VCaP (cell line): ENCODE results near the gene CCDC124.
A peak's percentile ranks its signal among the peaks of the same experiment; 100 is the strongest.

Experiments used
- H3K27ac ChIP-seq: fragments of 450-650 bp; 2 replicates; pipeline ENCODE4 v1.5.1; 2017
- CTCF ChIP-seq: fragments of 450-650 bp; conservative IDR thresholded peaks from 2 replicates; pipeline ENCODE4 v1.5.1; 2017; ENCODE audit warnings: mild to moderate bottlenecking, moderate library complexity

Gene CCDC124

GRCh38 chr19:17947815-17948513 is 15.1 kb downstream of the CCDC124 start:
- 0 out of 2 replicates have a peak, but pooled peaks have one; percentile 1 for TF ChIP-seq CTCF
- peak overlapping the region; percentile 74 for H3K27ac ChIP-seq

- peak overlapping the region; percentile 74 for H3K27ac ChIP-seq
- TF ChIP-seq CTCF, result no peak
Measured at GRCh38 chr19:17948514-17948900, 15.7 kb downstream of the CCDC124 start.

GRCh38 chr19:17948931-17949930 is 16.4 kb downstream of the CCDC124 start:
- peak overlapping the region; percentile 74; the same call in 1 of the 2 replicates for H3K27ac ChIP-seq
- TF ChIP-seq CTCF, result no peak

GRCh38 chr19:17949956-17950309 is 17.1 kb downstream of the CCDC124 start:
- H3K27ac ChIP-seq, result no peak overlapping the region
- TF ChIP-seq CTCF, result no peak

GRCh38 chr19:17950310-17951156 is 17.7 kb downstream of the CCDC124 start:
- H3K27ac ChIP-seq, result no peak overlapping the region
- TF ChIP-seq CTCF, result no peak

- no peak for TF ChIP-seq CTCF
- H3K27ac ChIP-seq, result no peak overlapping the region
Measured at GRCh38 chr19:17951157-17951989, 18.6 kb downstream of the CCDC124 start.
